Measurements from ENCODE around the gene GABARAPL1. TPM values are rescaled to one million over a fixed set of nuclear protein-coding genes. Genes with fewer than 3 reads are reported as not detected.
"Not testable (repeated sequence)": the region's sequence is repeated elsewhere in the genome, so short reads cannot be mapped to it uniquely, and the experiment has no call there.

Gene GABARAPL1
- total RNA-seq, 1 donor from 2014 or later = 23.0 TPM

- Histone ChIP-seq H3K27ac (ENCODE audit: low read depth, low read length) (peak overlapping the region; percentile 100), H3K36me3 (ENCODE audit: control insufficient read depth in 3 of 3, insufficient read depth in 3 of 3, low read length in 3 of 3) (peaks cover 3 to 5% (median 4%) of the 10 kb centered on the region in 3 donors), H3K4me1 (ENCODE audit: control insufficient read depth in 3 of 3, insufficient read depth in 3 of 3, low read length in 3 of 3) (peaks cover 8 to 19% (median 15%) of the 10 kb centered on the region in 3 donors)
Measured at GRCh38 chr12:10214136-10214894, 1.6 kb downstream of the GABARAPL1 start.

DNA sequence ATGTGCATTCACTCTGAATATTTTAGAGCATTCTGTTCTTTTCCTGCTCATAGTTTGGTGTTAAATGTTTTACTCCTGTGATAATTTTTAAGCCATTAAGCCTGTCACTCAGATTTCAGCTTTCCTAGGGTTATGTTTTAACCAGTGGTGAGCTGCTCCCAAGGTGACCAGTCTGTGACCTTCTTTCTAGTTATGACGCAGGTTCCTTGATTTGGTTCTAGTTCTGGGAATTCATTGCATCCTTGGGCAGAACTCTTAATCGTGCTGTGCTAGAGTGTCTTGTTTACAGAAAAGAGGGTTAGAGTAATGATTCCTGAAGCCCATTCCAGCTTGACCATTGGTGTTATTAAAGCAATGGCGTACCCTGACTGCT is 2.2 kb downstream of the GABARAPL1 start:
- no peaks in the 10 kb centered on the region for H3K9me3 ChIP-seq (ENCODE audit: control insufficient read depth in 3 of 3, low read length in 3 of 3)
- peak overlapping the region; percentile 98 to 99 (median 99) for H3K9ac ChIP-seq (ENCODE audit: low read depth in 1 of 3, low read length in 3 of 3)
- peaks cover 10 to 22% (median 15%) of the 10 kb centered on the region in 3 donors for H3K4me1 ChIP-seq (ENCODE audit: control insufficient read depth in 3 of 3, insufficient read depth in 3 of 3, low read length in 3 of 3)
- H3K36me3 ChIP-seq (ENCODE audit: control insufficient read depth in 3 of 3, insufficient read depth in 3 of 3, low read length in 3 of 3) = peaks cover 7 to 9% (median 7%) of the 10 kb centered on the region in 3 donors
- H3K4me3 ChIP-seq (ENCODE audit: low read length in 3 of 3) = peak overlapping the region; percentile 85 to 98 (median 95)
- peak overlapping the region; percentile 100 for H3K27ac ChIP-seq (ENCODE audit: low read depth, low read length)
- H3K27me3 ChIP-seq (ENCODE audit: control insufficient read depth in 3 of 3, insufficient read depth in 3 of 3, low read length in 3 of 3) = no peaks in the 10 kb centered on the region

More at GRCh38 chr12:10214136-10214894, 1.6 kb downstream of the GABARAPL1 start:
- peak overlapping the region; percentile 85 to 98 (median 95) for H3K4me3 ChIP-seq (ENCODE audit: low read length in 3 of 3)
- no peaks in the 10 kb centered on the region for H3K9me3 ChIP-seq (ENCODE audit: control insufficient read depth in 3 of 3, low read length in 3 of 3)
- no peaks in the 10 kb centered on the region for H3K27me3 ChIP-seq (ENCODE audit: control insufficient read depth in 3 of 3, insufficient read depth in 3 of 3, low read length in 3 of 3)
- peak overlapping the region; percentile 98 to 99 (median 99) for H3K9ac ChIP-seq (ENCODE audit: low read depth in 1 of 3, low read length in 3 of 3)

GRCh38 chr12:10215436-10215835 is 2.8 kb downstream of the GABARAPL1 start:
- Histone ChIP-seq H3K36me3 (ENCODE audit: control insufficient read depth in 3 of 3, insufficient read depth in 3 of 3, low read length in 3 of 3) (peaks cover 12 to 13% (median 12%) of the 10 kb centered on the region in 3 donors), H3K4me1 (ENCODE audit: control insufficient read depth in 3 of 3, insufficient read depth in 3 of 3, low read length in 3 of 3) (peaks cover 15 to 26% (median 15%) of the 10 kb centered on the region in 3 donors), H3K9ac (ENCODE audit: low read depth in 1 of 3, low read length in 3 of 3) (peak overlapping the region; percentile 98 to 99 (median 99)), H3K27ac (ENCODE audit: low read depth, low read length) (peak overlapping the region; percentile 100), H3K27me3 (ENCODE audit: control insufficient read depth in 3 of 3, insufficient read depth in 3 of 3, low read length in 3 of 3) (no peaks in the 10 kb centered on the region), H3K9me3 (ENCODE audit: control insufficient read depth in 3 of 3, low read length in 3 of 3) (no peaks in the 10 kb centered on the region), H3K4me3 (ENCODE audit: low read length in 3 of 3) (peak overlapping the region; percentile 85 to 98 (median 95))

DNA sequence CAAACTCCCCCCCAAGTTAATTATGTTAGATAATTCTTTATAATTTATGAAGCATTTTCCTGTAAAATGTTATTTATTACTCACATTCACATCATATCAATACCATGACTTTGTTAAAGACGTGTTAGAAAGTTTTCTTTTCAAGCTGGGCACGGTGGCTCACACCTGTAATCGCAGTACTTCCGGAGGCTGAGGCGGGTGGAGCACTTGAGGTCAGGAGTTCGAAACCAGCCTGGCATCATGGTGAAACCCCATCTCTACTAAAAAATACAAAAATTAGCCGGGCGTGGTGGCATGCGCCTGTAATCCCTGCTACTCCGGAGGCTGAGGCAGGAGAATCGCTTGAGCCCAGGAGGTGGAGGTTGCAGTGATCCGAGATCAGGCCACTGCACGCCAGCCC is 3.3 kb downstream of the GABARAPL1 start:
- not testable (repeated sequence) for H3K9me3 ChIP-seq (ENCODE audit: control insufficient read depth in 3 of 3, low read length in 3 of 3); H3K27me3 ChIP-seq (ENCODE audit: control insufficient read depth in 3 of 3, insufficient read depth in 3 of 3, low read length in 3 of 3); H3K9ac ChIP-seq (ENCODE audit: low read depth in 1 of 3, low read length in 3 of 3); H3K4me3 ChIP-seq (ENCODE audit: low read length in 3 of 3)
- Histone ChIP-seq H3K36me3 (ENCODE audit: control insufficient read depth in 3 of 3, insufficient read depth in 3 of 3, low read length in 3 of 3) (peaks cover 16 to 18% (median 17%) of the 10 kb centered on the region in 3 donors), H3K27ac (ENCODE audit: low read depth, low read length) (peak overlapping the region; percentile 100), H3K4me1 (ENCODE audit: control insufficient read depth in 3 of 3, insufficient read depth in 3 of 3, low read length in 3 of 3) (peaks cover 19 to 27% (median 19%) of the 10 kb centered on the region in 3 donors)

DNA sequence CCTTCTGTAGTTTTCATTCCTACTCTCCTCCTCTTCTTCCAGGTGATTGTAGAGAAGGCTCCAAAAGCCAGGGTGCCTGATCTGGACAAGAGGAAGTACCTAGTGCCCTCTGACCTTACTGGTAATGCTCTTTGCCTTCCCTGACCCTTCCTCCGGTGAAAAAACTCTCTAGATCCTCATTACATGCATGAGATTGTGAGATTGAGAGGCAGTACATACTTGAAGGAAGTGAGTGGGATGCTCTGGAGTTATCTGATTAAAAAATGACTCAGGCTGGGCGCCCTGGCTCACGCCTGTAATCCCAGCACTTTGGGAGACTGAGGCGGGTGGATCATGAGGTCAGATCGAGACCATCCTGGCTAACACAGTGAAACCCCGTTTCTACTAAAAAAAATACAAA is 5.3 kb downstream of the GABARAPL1 start:
- Histone ChIP-seq H3K36me3 (ENCODE audit: control insufficient read depth in 3 of 3, insufficient read depth in 3 of 3, low read length in 3 of 3) (peaks cover 36 to 38% (median 37%) of the 10 kb centered on the region in 3 donors), H3K4me3 (ENCODE audit: low read length in 3 of 3) (no peak overlapping the region), H3K9me3 (ENCODE audit: control insufficient read depth in 3 of 3, low read length in 3 of 3) (no peaks in the 10 kb centered on the region), H3K9ac (ENCODE audit: low read depth in 1 of 3, low read length in 3 of 3) (no peak overlapping the region), H3K4me1 (ENCODE audit: control insufficient read depth in 3 of 3, insufficient read depth in 3 of 3, low read length in 3 of 3) (peaks cover 19 to 27% (median 19%) of the 10 kb centered on the region in 3 donors), H3K27ac (ENCODE audit: low read depth, low read length) (no peak overlapping the region), H3K27me3 (ENCODE audit: control insufficient read depth in 3 of 3, insufficient read depth in 3 of 3, low read length in 3 of 3) (no peaks in the 10 kb centered on the region)

- Histone ChIP-seq H3K36me3 (ENCODE audit: control insufficient read depth in 3 of 3, insufficient read depth in 3 of 3, low read length in 3 of 3) (peaks cover 43 to 52% (median 50%) of the 10 kb centered on the region in 3 donors), H3K4me3 (ENCODE audit: low read length in 3 of 3) (no peak overlapping the region)
Measured at GRCh38 chr12:10220398-10221077, 7.9 kb downstream of the GABARAPL1 start.

DNA sequence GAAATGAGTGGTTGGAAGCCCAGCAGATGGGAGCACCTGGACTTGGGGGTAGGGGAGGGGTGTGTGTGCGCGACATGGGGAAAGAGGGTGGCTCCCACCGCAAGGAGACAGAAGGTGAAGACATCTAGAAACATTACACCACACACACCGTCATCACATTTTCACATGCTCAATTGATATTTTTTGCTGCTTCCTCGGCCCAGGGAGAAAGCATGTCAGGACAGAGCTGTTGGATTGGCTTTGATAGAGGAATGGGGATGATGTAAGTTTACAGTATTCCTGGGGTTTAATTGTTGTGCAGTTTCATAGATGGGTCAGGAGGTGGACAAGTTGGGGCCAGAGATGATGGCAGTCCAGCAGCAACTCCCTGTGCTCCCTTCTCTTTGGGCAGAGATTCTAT is 9.2 kb downstream of the GABARAPL1 start:
- peaks cover 43 to 52% (median 50%) of the 10 kb centered on the region in 3 donors for H3K36me3 ChIP-seq (ENCODE audit: control insufficient read depth in 3 of 3, insufficient read depth in 3 of 3, low read length in 3 of 3)
- H3K27ac ChIP-seq (ENCODE audit: low read depth, low read length) = no peak overlapping the region

More at GRCh38 chr12:10220398-10221077, 7.9 kb downstream of the GABARAPL1 start:
- no peaks in the 10 kb centered on the region for H3K27me3 ChIP-seq (ENCODE audit: control insufficient read depth in 3 of 3, insufficient read depth in 3 of 3, low read length in 3 of 3)
- no peak overlapping the region for H3K9ac ChIP-seq (ENCODE audit: low read depth in 1 of 3, low read length in 3 of 3)
- peaks cover 7 to 19% (median 18%) of the 10 kb centered on the region in 3 donors for H3K4me1 ChIP-seq (ENCODE audit: control insufficient read depth in 3 of 3, insufficient read depth in 3 of 3, low read length in 3 of 3)
- H3K27ac ChIP-seq (ENCODE audit: low read depth, low read length) = peak overlapping the region; percentile 64
- no peaks in the 10 kb centered on the region for H3K9me3 ChIP-seq (ENCODE audit: control insufficient read depth in 3 of 3, low read length in 3 of 3)

DNA sequence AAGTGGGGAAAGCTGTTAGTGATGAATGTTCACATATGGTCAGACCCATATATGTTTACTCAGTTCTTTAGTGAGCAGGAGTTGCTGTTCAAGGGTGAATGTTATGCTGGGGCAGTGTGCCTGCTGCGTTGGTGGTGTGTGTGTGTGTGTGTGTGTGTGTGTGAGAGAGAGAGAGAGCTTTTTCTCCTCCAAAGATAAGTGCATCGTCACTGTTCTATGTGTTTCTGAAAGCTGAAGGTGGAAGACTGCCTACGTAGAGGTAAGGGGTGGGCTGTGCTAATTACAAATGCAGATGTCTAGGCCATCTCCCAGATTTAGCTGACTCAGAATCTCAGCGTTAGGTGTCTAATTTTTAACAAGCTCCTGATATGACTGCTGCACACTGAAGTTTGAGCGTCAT is 10.5 kb downstream of the GABARAPL1 start:
- Histone ChIP-seq H3K9me3 (ENCODE audit: control insufficient read depth in 3 of 3, low read length in 3 of 3) (no peaks in the 10 kb centered on the region), H3K27ac (ENCODE audit: low read depth, low read length) (no peak overlapping the region), H3K27me3 (ENCODE audit: control insufficient read depth in 3 of 3, insufficient read depth in 3 of 3, low read length in 3 of 3) (no peaks in the 10 kb centered on the region), H3K9ac (ENCODE audit: low read depth in 1 of 3, low read length in 3 of 3) (no peak overlapping the region), H3K36me3 (ENCODE audit: control insufficient read depth in 3 of 3, insufficient read depth in 3 of 3, low read length in 3 of 3) (peaks cover 43 to 49% (median 47%) of the 10 kb centered on the region in 3 donors), H3K4me3 (ENCODE audit: low read length in 3 of 3) (no peak overlapping the region), H3K4me1 (ENCODE audit: control insufficient read depth in 3 of 3, insufficient read depth in 3 of 3, low read length in 3 of 3) (peaks cover 4 to 13% (median 8%) of the 10 kb centered on the region in 3 donors)

More for the DNA sequence above, 9.2 kb downstream of the GABARAPL1 start:
- H3K4me1 ChIP-seq (ENCODE audit: control insufficient read depth in 3 of 3, insufficient read depth in 3 of 3, low read length in 3 of 3) = peaks cover 7 to 15% (median 13%) of the 10 kb centered on the region in 3 donors
- H3K4me3 ChIP-seq (ENCODE audit: low read length in 3 of 3) = no peak overlapping the region
- no peak overlapping the region for H3K9ac ChIP-seq (ENCODE audit: low read depth in 1 of 3, low read length in 3 of 3)
- H3K27me3 ChIP-seq (ENCODE audit: control insufficient read depth in 3 of 3, insufficient read depth in 3 of 3, low read length in 3 of 3) = no peaks in the 10 kb centered on the region
- H3K9me3 ChIP-seq (ENCODE audit: control insufficient read depth in 3 of 3, low read length in 3 of 3) = no peaks in the 10 kb centered on the region

- not testable (repeated sequence) for H3K27ac ChIP-seq (ENCODE audit: low read depth, low read length)
Measured at GRCh38 chr12:10225426-10225825, 12.7 kb downstream of the GABARAPL1 start.

GRCh38 chr12:10226086-10226485 is 13.4 kb downstream of the GABARAPL1 start:
- H3K4me3 ChIP-seq (ENCODE audit: low read length in 3 of 3) = no peak overlapping the region
- H3K4me1 ChIP-seq (ENCODE audit: control insufficient read depth in 3 of 3, insufficient read depth in 3 of 3, low read length in 3 of 3) = peaks cover 0 to 2% (median 0%) of the 10 kb centered on the region in 3 donors
- no peak overlapping the region for H3K27ac ChIP-seq (ENCODE audit: low read depth, low read length)
- H3K36me3 ChIP-seq (ENCODE audit: control insufficient read depth in 3 of 3, insufficient read depth in 3 of 3, low read length in 3 of 3) = peaks cover 29 to 34% (median 32%) of the 10 kb centered on the region in 3 donors
- H3K9ac ChIP-seq (ENCODE audit: low read depth in 1 of 3, low read length in 3 of 3) = no peak overlapping the region
- no peaks in the 10 kb centered on the region for H3K9me3 ChIP-seq (ENCODE audit: control insufficient read depth in 3 of 3, low read length in 3 of 3)
- H3K27me3 ChIP-seq (ENCODE audit: control insufficient read depth in 3 of 3, insufficient read depth in 3 of 3, low read length in 3 of 3) = no peaks in the 10 kb centered on the region

More at GRCh38 chr12:10225426-10225825, 12.7 kb downstream of the GABARAPL1 start:
- H3K36me3 ChIP-seq (ENCODE audit: control insufficient read depth in 3 of 3, insufficient read depth in 3 of 3, low read length in 3 of 3) = peaks cover 35 to 40% (median 38%) of the 10 kb centered on the region in 3 donors
- not testable (repeated sequence) for H3K4me3 ChIP-seq (ENCODE audit: low read length in 3 of 3); H3K27me3 ChIP-seq (ENCODE audit: control insufficient read depth in 3 of 3, insufficient read depth in 3 of 3, low read length in 3 of 3); H3K9me3 ChIP-seq (ENCODE audit: control insufficient read depth in 3 of 3, low read length in 3 of 3); H3K4me1 ChIP-seq (ENCODE audit: control insufficient read depth in 3 of 3, insufficient read depth in 3 of 3, low read length in 3 of 3); H3K9ac ChIP-seq (ENCODE audit: low read depth in 1 of 3, low read length in 3 of 3)

Measured in skeletal muscle tissue (tissue), 4 donors.